Fibroblast of pulmonary artery (primary cell): ENCODE data around the gene ZNF148.

Source experiments
- DNase-seq: peaks from one replicate; pipeline ENCODE4 v3.0.0-alpha.2; 2010; ENCODE audit warnings: low read depth
- H3K4me3 ChIP-seq: replicated peaks from 2 replicates; pipeline ENCODE4 v1.5.1; 2011; ENCODE audit warnings: low read depth, mild to moderate bottlenecking, control low read depth, low read length, moderate library complexity
- CTCF ChIP-seq: IDR thresholded peaks from 2 replicates; pipeline ENCODE4 v1.5.1; 2011; ENCODE audit warnings: mild to moderate bottlenecking, control low read depth, low read length, inconsistent platforms; ENCODE audit errors: missing control alignments

The ZNF148 gene

GRCh38 chr3:125375950-125376679 lies 990 bp upstream of the ZNF148 start:
- no peak for TF ChIP-seq CTCF
- peak overlapping the region; percentile 87 for H3K4me3 ChIP-seq
- no peak for DNase-seq

DNA sequence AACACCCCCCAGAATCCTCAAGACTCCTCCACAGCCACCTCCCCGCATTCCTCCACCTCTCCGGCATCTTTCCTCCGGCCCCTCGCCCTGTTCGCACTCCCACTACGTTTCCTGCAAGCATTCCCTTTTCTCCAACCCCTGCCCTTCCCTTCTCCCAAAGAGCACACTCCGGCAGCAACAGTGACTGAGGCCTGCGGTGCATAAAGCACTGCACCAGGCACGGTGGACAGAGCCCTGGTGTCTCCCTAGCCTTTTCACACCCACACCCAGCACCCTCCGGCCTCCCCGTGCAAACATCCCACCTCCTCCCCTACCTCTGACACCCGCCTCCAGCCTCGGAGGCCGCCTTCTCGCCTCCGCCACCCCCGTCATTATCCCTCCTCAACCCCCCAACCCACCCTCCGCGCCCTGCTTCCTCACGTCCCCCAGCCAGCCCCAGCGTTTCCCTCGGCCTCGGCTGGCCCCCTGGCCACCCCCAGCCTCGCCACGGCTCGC lies 577 bp downstream of the ZNF148 start:
- peak overlapping the region; percentile 87 for H3K4me3 ChIP-seq
- DNase-seq, result peak; percentile 49
- TF ChIP-seq CTCF, result no peak

GRCh38 chr3:125367403-125368230 lies 7.5 kb downstream of the ZNF148 start:
- H3K4me3 ChIP-seq, result no peak overlapping the region
- TF ChIP-seq CTCF, result no peak
- peak; percentile 34 for DNase-seq

- no peak for DNase-seq
- H3K4me3 ChIP-seq, result no peak overlapping the region
- no peak for TF ChIP-seq CTCF
Observed at GRCh38 chr3:125366132-125366531, 9.0 kb downstream of the ZNF148 start.

DNA sequence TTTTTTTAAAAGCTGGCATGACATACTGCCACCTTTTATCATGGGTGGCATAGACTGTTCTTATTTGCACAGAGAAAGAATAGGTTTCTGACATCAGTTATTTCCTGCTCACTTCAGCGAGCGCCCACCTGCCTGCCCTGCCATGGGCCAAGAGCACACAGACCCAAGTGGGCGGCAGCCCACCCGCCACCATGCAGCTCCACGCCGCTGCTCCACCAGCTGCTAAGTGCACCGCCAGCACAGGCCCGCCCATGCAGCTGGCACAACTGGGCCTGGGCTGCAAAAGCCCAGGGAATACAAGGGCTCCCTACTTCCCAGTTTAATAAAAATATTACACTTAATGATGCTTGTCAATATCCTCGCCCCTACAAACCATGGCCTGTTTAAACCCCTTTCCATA lies 15.4 kb downstream of the ZNF148 start:
- DNase-seq, result no peak
- no peak for TF ChIP-seq CTCF
- H3K4me3 ChIP-seq, result no peak overlapping the region

DNA sequence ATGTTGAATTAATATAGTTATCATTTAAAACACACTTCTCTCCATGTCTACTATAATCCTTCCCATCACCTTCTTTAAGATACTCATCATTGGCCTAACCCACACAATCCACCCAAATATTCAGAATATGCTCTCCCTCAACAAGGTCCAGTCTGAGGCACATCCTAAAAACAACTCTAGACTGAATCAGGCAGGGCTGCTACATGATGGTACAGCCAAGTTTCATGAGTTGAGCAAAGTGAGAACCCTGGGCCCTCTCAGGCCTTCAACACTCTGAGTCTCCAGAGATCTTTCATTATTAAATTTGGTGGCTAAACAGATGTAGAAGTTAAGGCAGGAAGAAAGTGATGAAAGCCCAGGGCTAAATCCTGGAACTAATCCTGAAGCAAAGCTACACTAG lies 16.2 kb downstream of the ZNF148 start:
- no peak overlapping the region for H3K4me3 ChIP-seq
- no peak for DNase-seq
- no peak for TF ChIP-seq CTCF

DNA sequence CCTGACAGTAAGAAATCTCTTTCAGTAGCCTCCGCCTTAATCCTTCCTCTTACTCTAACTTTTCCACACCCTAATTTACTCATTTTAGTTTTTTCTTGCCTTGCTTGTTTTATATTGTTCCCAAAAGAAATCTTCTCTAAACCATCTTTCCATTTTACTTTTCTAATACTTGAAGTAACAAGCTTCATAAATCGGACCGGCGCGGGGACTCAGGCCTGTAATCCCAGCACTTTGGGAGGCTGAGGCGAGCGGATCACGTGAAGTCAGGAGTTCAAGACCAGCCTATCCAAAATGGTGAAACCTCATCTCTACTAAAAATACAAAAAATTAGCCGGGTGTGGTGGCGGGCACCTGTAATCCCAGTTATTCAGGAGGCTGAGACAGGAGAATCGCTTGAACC lies 17.3 kb downstream of the ZNF148 start:
- TF ChIP-seq CTCF, result no peak
- no peak for DNase-seq
- H3K4me3 ChIP-seq, result no peak overlapping the region
